ENCODE data around the gene LPAR1.

DNA sequence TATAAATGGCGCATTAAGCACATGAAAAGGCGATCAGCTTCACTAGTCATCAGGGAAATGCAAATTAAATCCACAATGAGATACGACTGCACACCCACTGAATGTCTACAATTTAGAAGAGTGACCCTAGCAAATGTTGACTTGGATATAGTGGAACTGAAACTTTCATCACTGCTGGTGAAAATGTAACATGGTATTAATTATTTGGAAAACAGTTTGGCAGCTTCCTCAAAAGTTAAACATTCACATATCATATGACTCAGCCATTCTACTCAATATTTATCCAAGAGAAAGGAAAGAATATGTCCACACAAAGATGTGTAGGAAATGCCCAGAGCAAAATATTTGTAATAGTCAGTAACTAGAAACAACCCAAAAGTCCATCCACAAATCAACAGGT is 146.5 kb downstream of the LPAR1 start:
- TF ChIP-seq, protein P1, sequence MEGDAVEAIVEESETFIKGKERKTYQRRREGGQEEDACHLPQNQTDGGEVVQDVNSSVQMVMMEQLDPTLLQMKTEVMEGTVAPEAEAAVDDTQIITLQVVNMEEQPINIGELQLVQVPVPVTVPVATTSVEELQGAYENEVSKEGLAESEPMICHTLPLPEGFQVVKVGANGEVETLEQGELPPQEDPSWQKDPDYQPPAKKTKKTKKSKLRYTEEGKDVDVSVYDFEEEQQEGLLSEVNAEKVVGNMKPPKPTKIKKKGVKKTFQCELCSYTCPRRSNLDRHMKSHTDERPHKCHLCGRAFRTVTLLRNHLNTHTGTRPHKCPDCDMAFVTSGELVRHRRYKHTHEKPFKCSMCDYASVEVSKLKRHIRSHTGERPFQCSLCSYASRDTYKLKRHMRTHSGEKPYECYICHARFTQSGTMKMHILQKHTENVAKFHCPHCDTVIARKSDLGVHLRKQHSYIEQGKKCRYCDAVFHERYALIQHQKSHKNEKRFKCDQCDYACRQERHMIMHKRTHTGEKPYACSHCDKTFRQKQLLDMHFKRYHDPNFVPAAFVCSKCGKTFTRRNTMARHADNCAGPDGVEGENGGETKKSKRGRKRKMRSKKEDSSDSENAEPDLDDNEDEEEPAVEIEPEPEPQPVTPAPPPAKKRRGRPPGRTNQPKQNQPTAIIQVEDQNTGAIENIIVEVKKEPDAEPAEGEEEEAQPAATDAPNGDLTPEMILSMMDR (tag by site-specific recombination; IDR thresholded peaks at IDR 0.05): no peak
- no peak for TF ChIP-seq ZSCAN16 (tag by site-specific recombination; IDR thresholded peaks at IDR 0.05)
- TF ChIP-seq ZFP69B (tag by site-specific recombination; IDR thresholded peaks at IDR 0.05): no peak
- no peak for TF ChIP-seq ZNF514 (tag by site-specific recombination; IDR thresholded peaks at IDR 0.05)
- no peak for TF ChIP-seq ZNF132 (tag by site-specific recombination; IDR thresholded peaks at IDR 0.05; ENCODE audit: borderline replicate concordance)
- TF ChIP-seq ZBTB8A (tag by site-specific recombination; IDR thresholded peaks at IDR 0.05): no peak
- no peak for TF ChIP-seq KLF10 (tag by site-specific recombination; IDR thresholded peaks at IDR 0.05)
- TF ChIP-seq MYNN (tag by site-specific recombination; IDR thresholded peaks at IDR 0.05; ENCODE audit: borderline replicate concordance): no peak
- no peak for TF ChIP-seq ZNF24 (tag by site-specific recombination; IDR thresholded peaks at IDR 0.05)
- TF ChIP-seq, protein P2, sequence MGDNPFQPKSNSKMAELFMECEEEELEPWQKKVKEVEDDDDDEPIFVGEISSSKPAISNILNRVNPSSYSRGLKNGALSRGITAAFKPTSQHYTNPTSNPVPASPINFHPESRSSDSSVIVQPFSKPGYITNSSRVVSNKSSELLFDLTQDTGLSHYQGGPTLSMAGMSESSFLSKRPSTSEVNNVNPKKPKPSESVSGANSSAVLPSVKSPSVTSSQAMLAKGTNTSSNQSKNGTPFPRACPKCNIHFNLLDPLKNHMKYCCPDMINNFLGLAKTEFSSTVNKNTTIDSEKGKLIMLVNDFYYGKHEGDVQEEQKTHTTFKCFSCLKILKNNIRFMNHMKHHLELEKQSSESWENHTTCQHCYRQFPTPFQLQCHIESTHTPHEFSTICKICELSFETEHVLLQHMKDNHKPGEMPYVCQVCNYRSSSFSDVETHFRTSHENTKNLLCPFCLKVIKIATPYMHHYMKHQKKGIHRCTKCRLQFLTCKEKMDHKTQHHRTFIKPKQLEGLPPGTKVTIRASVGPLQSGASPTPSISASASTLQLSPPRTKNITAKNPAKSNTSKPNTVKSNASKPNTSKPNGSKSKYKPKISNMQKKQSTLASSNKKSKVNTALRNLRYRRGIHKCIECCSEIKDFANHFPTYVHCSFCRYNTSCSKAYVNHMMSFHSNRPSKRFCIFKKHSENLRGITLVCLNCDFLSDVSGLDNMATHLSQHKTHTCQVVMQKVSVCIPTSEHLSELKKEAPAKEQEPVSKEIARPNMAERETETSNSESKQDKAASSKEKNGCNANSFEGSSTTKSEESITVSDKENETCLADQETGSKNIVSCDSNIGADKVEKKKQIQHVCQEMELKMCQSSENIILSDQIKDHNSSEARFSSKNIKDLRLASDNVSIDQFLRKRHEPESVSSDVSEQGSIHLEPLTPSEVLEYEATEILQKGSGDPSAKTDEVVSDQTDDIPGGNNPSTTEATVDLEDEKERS (tag by site-specific recombination; IDR thresholded peaks at IDR 0.05): no peak
- no peak for TF ChIP-seq ZFP3 (tag by site-specific recombination; IDR thresholded peaks at IDR 0.05; ENCODE audit: low read depth)
- no peak for TF ChIP-seq ZNF274 (IDR thresholded peaks at IDR 0.05; ENCODE audit: low read length)
- TF ChIP-seq ZNF274 (tag by site-specific recombination; IDR thresholded peaks at IDR 0.05; ENCODE audit: borderline replicate concordance): no peak
- no peak for TF ChIP-seq ZNF157 (tag by site-specific recombination; IDR thresholded peaks at IDR 0.05)
